Measurements from ENCODE around the gene GALNT18. TPM values are rescaled to one million over a fixed set of nuclear protein-coding genes. Genes with fewer than 3 reads are reported as not detected.
A peak's percentile ranks its signal among the peaks of the same experiment; 100 is the strongest.

GALNT18 gene
- total and polyA plus RNA-seq, 2 donors, result 7.9 to 16.1 TPM

GRCh38 chr11:11329062-11329806 is 292.6 kb downstream of the GALNT18 start:
- DNase-seq (ENCODE audit: low read depth in 6 of 9, low spot score in 9 of 9), result no peak
- Histone ChIP-seq H3K27ac (ENCODE audit: low read depth in 1 of 2, low read length in 1 of 2) (no peak overlapping the region), H3K36me3 (ENCODE audit: control insufficient read depth in 2 of 2, insufficient read depth in 2 of 2, low read length in 1 of 2) (no peaks in the 10 kb centered on the region), H3K9me3 (ENCODE audit: control insufficient read depth in 2 of 2, insufficient read depth in 1 of 2, low read length in 1 of 2) (no peaks in the 10 kb centered on the region), H3K4me1 (ENCODE audit: control insufficient read depth in 2 of 2, insufficient read depth in 2 of 2, low read length in 2 of 2) (no peaks in the 10 kb centered on the region), H3K27me3 (ENCODE audit: control insufficient read depth in 2 of 2, insufficient read depth in 1 of 2, low read length in 1 of 2) (no peaks in the 10 kb centered on the region), H3K4me3 (ENCODE audit: low read length in 2 of 2) (no peak overlapping the region)
- 91% methylated on average over 4 of the region's 4 CpGs for WGBS

- H3K4me1 ChIP-seq (ENCODE audit: control insufficient read depth in 2 of 2, insufficient read depth in 2 of 2, low read length in 2 of 2), result no peaks in the 10 kb centered on the region
- 88% methylated on average over 1 of the region's 1 CpG for WGBS
- H3K27me3 ChIP-seq (ENCODE audit: control insufficient read depth in 2 of 2, insufficient read depth in 1 of 2, low read length in 1 of 2), result no peaks in the 10 kb centered on the region
- H3K9me3 ChIP-seq (ENCODE audit: control insufficient read depth in 2 of 2, insufficient read depth in 1 of 2, low read length in 1 of 2), result no peaks in the 10 kb centered on the region
- DNase-seq (ENCODE audit: low read depth in 6 of 9, low spot score in 9 of 9), result no peak
- H3K36me3 ChIP-seq (ENCODE audit: control insufficient read depth in 2 of 2, insufficient read depth in 2 of 2, low read length in 1 of 2), result no peaks in the 10 kb centered on the region
- no peak overlapping the region for H3K4me3 ChIP-seq (ENCODE audit: low read length in 2 of 2)
- H3K27ac ChIP-seq (ENCODE audit: low read depth in 1 of 2, low read length in 1 of 2), result no peak overlapping the region
Measured at GRCh38 chr11:11324090-11324489, 297.7 kb downstream of the GALNT18 start.

- Histone ChIP-seq H3K27ac (ENCODE audit: low read depth in 1 of 2, low read length in 1 of 2) (no peak overlapping the region), H3K36me3 (ENCODE audit: control insufficient read depth in 2 of 2, insufficient read depth in 2 of 2, low read length in 1 of 2) (no peaks in the 10 kb centered on the region), H3K9me3 (ENCODE audit: control insufficient read depth in 2 of 2, insufficient read depth in 1 of 2, low read length in 1 of 2) (no peaks in the 10 kb centered on the region), H3K27me3 (ENCODE audit: control insufficient read depth in 2 of 2, insufficient read depth in 1 of 2, low read length in 1 of 2) (no peaks in the 10 kb centered on the region), H3K4me1 (ENCODE audit: control insufficient read depth in 2 of 2, insufficient read depth in 2 of 2, low read length in 2 of 2) (no peaks in the 10 kb centered on the region), H3K4me3 (ENCODE audit: low read length in 2 of 2) (no peak overlapping the region)
- DNase-seq (ENCODE audit: low read depth in 6 of 9, low spot score in 9 of 9), result no peak
Measured at GRCh38 chr11:11322101-11322500, 299.7 kb downstream of the GALNT18 start.

DNA sequence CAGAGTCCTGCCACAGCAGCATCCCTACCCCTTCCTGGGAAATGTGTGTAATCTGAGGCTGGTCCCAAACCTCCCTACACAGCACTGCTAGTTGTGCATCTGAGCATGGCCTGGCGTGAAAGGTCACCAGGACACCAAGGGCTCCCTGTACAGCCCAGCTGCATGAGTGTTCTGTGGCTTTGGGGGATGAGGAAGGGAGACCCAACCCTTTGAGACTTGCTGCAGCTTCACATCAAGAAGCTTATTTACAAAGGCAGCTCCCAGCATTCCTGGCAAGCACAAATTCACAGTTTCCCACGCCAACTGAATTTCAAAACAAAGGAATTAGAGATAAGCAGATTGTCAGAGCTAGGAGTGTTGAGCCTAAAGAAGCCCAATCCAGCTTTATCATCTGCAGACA is 301.0 kb downstream of the GALNT18 start:
- H3K4me3 ChIP-seq (ENCODE audit: low read length in 2 of 2), result no peak overlapping the region
- 93% methylated on average over 2 of the region's 2 CpGs for WGBS
- no peak for DNase-seq (ENCODE audit: low read depth in 6 of 9, low spot score in 9 of 9)
- no peaks in the 10 kb centered on the region for H3K27me3 ChIP-seq (ENCODE audit: control insufficient read depth in 2 of 2, insufficient read depth in 1 of 2, low read length in 1 of 2)
- no peak overlapping the region for H3K27ac ChIP-seq (ENCODE audit: low read depth in 1 of 2, low read length in 1 of 2)
- H3K4me1 ChIP-seq (ENCODE audit: control insufficient read depth in 2 of 2, insufficient read depth in 2 of 2, low read length in 2 of 2), result peaks cover 0 to 3% of the 10 kb centered on the region in 2 donors
- no peaks in the 10 kb centered on the region for H3K9me3 ChIP-seq (ENCODE audit: control insufficient read depth in 2 of 2, insufficient read depth in 1 of 2, low read length in 1 of 2)
- no peaks in the 10 kb centered on the region for H3K36me3 ChIP-seq (ENCODE audit: control insufficient read depth in 2 of 2, insufficient read depth in 2 of 2, low read length in 1 of 2)

DNA sequence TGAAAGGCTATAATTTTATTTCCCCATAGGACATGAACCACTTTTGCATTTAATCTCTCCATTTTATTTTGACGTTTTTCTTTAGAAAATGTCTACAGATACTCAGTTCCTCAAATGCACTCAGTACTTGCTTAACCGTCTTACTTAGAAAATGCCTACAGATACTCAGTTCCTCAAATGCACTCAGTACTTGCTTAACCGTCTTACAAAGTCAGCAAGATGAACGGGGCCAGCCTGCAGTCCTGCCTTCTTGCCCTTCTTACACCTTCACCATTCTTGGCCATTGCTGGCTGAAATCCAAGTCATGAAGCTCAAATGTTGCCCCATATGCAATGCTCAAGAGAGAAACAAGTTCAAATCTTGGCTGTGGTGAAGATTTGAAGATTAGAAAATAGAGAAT is 302.8 kb downstream of the GALNT18 start:
- WGBS, result 29% methylated on average over 4 of the region's 4 CpGs
- no peak for DNase-seq (ENCODE audit: low read depth in 6 of 9, low spot score in 9 of 9)
- no peak overlapping the region for H3K4me3 ChIP-seq (ENCODE audit: low read length in 2 of 2)

GRCh38 chr11:11318461-11318860 is 303.3 kb downstream of the GALNT18 start:
- Histone ChIP-seq H3K4me3 (ENCODE audit: low read length in 2 of 2) (no peak overlapping the region), H3K27me3 (ENCODE audit: control insufficient read depth in 2 of 2, insufficient read depth in 1 of 2, low read length in 1 of 2) (no peaks in the 10 kb centered on the region), H3K9me3 (ENCODE audit: control insufficient read depth in 2 of 2, insufficient read depth in 1 of 2, low read length in 1 of 2) (no peaks in the 10 kb centered on the region), H3K27ac (ENCODE audit: low read depth in 1 of 2, low read length in 1 of 2) (no peak overlapping the region), H3K36me3 (ENCODE audit: control insufficient read depth in 2 of 2, insufficient read depth in 2 of 2, low read length in 1 of 2) (no peaks in the 10 kb centered on the region), H3K4me1 (ENCODE audit: control insufficient read depth in 2 of 2, insufficient read depth in 2 of 2, low read length in 2 of 2) (peaks cover 0 to 3% of the 10 kb centered on the region in 2 donors)
- no peak for DNase-seq (ENCODE audit: low read depth in 6 of 9, low spot score in 9 of 9)
- WGBS, result 96% methylated on average over 7 of the region's 7 CpGs

More for the DNA sequence above, 302.8 kb downstream of the GALNT18 start:
- H3K27me3 ChIP-seq (ENCODE audit: control insufficient read depth in 2 of 2, insufficient read depth in 1 of 2, low read length in 1 of 2), result no peaks in the 10 kb centered on the region
- peaks cover 0 to 3% of the 10 kb centered on the region in 2 donors for H3K4me1 ChIP-seq (ENCODE audit: control insufficient read depth in 2 of 2, insufficient read depth in 2 of 2, low read length in 2 of 2)
- H3K27ac ChIP-seq (ENCODE audit: low read depth in 1 of 2, low read length in 1 of 2), result no peak overlapping the region
- H3K36me3 ChIP-seq (ENCODE audit: control insufficient read depth in 2 of 2, insufficient read depth in 2 of 2, low read length in 1 of 2), result no peaks in the 10 kb centered on the region
- H3K9me3 ChIP-seq (ENCODE audit: control insufficient read depth in 2 of 2, insufficient read depth in 1 of 2, low read length in 1 of 2), result no peaks in the 10 kb centered on the region

DNA sequence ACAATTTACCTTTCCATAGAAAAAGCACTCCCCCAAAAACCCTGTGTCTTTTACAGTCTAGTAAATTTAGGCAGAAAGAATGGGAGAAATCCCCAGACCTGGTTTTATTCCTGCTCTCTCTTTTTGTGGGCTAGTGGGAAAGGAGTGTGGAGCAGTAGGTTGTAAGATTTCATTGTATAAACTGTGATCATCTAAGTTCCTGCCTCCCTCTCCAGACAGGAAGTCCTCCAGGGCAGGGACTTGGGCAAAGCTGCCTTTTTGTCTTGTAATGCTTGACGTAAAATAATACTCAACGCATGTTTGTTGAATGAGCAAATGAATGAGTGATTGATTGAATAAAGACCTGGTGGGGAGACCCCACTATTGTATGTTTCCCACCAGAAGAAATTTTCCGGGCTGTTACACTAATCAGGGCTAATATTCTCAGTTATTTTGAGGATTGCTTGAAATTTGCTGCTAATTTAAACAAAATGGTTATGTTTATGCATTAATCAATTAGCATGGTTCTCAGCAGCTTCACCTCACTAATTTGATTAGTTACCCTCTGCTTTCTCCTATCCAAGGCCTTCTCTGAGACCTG is 305.1 kb downstream of the GALNT18 start:
- no peaks in the 10 kb centered on the region for H3K9me3 ChIP-seq (ENCODE audit: control insufficient read depth in 2 of 2, insufficient read depth in 1 of 2, low read length in 1 of 2)
- DNase-seq (ENCODE audit: low read depth in 6 of 9, low spot score in 9 of 9), result no peak
- H3K27me3 ChIP-seq (ENCODE audit: control insufficient read depth in 2 of 2, insufficient read depth in 1 of 2, low read length in 1 of 2), result no peaks in the 10 kb centered on the region
- H3K4me1 ChIP-seq (ENCODE audit: control insufficient read depth in 2 of 2, insufficient read depth in 2 of 2, low read length in 2 of 2), result peaks cover 0 to 3% of the 10 kb centered on the region in 2 donors
- H3K27ac ChIP-seq (ENCODE audit: low read depth in 1 of 2, low read length in 1 of 2), result no peak overlapping the region
- WGBS, result 97% methylated on average over 3 of the region's 3 CpGs
- no peak overlapping the region for H3K4me3 ChIP-seq (ENCODE audit: low read length in 2 of 2)
- H3K36me3 ChIP-seq (ENCODE audit: control insufficient read depth in 2 of 2, insufficient read depth in 2 of 2, low read length in 1 of 2), result no peaks in the 10 kb centered on the region

DNA sequence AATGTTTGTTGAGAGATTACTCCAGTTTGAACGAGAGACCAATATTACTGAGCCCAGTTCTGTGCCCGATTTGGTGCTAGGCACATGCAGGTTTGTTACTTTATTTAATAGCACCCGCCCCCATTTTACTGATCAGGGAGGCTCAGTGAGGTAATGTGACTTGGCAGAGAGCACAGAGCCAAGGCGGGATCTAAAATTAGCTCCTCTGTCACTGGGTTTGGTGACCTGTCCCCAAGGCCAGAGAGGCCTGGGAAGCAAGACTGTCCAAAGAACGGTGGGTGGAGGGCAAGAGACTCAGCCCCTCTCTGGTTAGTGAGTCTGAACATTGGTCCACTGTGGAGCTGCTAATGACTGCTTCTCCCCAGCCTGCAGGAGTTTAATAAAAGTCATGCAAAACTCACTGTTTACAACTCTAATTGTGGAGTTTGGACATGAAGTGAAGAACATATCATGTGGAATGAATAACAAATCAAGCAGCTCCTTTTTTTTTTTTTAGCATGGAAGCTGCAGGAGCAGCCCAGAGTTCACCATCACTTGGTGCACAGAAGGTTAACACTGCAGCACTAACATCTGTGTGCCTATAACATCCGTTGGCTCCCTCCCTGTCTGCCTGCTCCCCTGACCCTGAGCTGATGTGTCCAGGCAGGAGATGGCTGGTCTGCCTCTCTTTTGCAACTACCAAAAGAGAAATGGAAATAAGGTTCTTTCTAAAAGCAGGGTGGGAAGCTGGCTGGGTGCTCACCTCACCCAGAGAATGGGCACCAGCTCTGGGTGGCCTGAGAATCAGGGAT is 307.7 kb downstream of the GALNT18 start:
- no peaks in the 10 kb centered on the region for H3K36me3 ChIP-seq (ENCODE audit: control insufficient read depth in 2 of 2, insufficient read depth in 2 of 2, low read length in 1 of 2)
- no peaks in the 10 kb centered on the region for H3K27me3 ChIP-seq (ENCODE audit: control insufficient read depth in 2 of 2, insufficient read depth in 1 of 2, low read length in 1 of 2)
- WGBS, result 95% methylated on average over 6 of the region's 6 CpGs
- H3K27ac ChIP-seq (ENCODE audit: low read depth in 1 of 2, low read length in 1 of 2), result no peak overlapping the region
- H3K4me1 ChIP-seq (ENCODE audit: control insufficient read depth in 2 of 2, insufficient read depth in 2 of 2, low read length in 2 of 2), result peaks cover 0 to 3% of the 10 kb centered on the region in 2 donors
- no peak overlapping the region for H3K4me3 ChIP-seq (ENCODE audit: low read length in 2 of 2)
- no peak for DNase-seq (ENCODE audit: low read depth in 6 of 9, low spot score in 9 of 9)
- no peaks in the 10 kb centered on the region for H3K9me3 ChIP-seq (ENCODE audit: control insufficient read depth in 2 of 2, insufficient read depth in 1 of 2, low read length in 1 of 2)

DNA sequence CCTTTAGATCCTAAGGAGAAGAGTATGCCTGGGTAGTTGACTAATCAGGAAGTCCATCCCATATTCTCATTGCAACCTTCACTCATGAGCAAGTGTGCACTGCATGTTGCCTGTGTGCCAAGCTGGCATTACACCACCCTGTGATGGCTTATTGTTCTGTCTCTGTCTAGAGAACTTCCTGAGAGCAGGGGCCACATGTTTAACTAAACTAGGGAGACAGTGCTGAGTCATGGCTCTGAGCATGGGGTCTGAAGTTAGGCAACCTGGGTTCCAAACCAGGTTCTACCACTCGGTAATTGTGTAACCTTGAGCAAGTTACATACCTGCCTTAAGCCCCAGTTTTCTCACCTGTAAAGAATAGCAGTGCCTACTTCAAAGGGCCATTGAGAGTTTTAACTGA is 308.4 kb downstream of the GALNT18 start:
- no peaks in the 10 kb centered on the region for H3K36me3 ChIP-seq (ENCODE audit: control insufficient read depth in 2 of 2, insufficient read depth in 2 of 2, low read length in 1 of 2)
- peaks cover 0 to 3% of the 10 kb centered on the region in 2 donors for H3K4me1 ChIP-seq (ENCODE audit: control insufficient read depth in 2 of 2, insufficient read depth in 2 of 2, low read length in 2 of 2)
- H3K27ac ChIP-seq (ENCODE audit: low read depth in 1 of 2, low read length in 1 of 2), result no peak overlapping the region
- no peaks in the 10 kb centered on the region for H3K27me3 ChIP-seq (ENCODE audit: control insufficient read depth in 2 of 2, insufficient read depth in 1 of 2, low read length in 1 of 2)
- 80% methylated on average over 1 of the region's 1 CpG for WGBS
- H3K9me3 ChIP-seq (ENCODE audit: control insufficient read depth in 2 of 2, insufficient read depth in 1 of 2, low read length in 1 of 2), result no peaks in the 10 kb centered on the region
- DNase-seq (ENCODE audit: low read depth in 6 of 9, low spot score in 9 of 9), result peak in 1 of 9 donors; percentile 13
- no peak overlapping the region for H3K4me3 ChIP-seq (ENCODE audit: low read length in 2 of 2)
